ENCODE results near the gene ACSF2.
"Not testable (repeated sequence)": the region's sequence is repeated elsewhere in the genome, so short reads cannot be mapped to it uniquely, and the experiment has no call there.

ACSF2 gene

DNA sequence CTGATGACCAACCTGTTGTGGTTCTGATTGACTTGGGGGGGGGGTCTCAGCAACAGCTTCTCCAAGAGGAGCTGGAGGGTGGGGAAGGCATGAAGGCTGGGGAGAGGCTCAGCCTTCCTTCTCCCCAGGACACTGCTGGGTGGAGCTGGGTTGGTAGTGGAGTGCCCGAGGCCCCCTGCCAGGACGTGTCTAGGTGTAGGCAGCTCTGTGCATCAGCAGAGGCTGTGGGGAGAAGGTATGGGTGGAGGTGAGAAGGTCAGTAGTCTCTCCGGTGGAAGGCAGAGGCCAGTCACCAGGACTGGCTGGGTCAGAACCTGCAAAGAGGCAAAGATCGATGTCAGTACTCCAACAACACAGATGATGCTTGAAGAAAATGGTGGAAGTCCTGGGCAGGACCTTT, 38.7 kb downstream of the ACSF2 start:
- ATAC-seq (no peak), DNase-seq (no peak)

DNA sequence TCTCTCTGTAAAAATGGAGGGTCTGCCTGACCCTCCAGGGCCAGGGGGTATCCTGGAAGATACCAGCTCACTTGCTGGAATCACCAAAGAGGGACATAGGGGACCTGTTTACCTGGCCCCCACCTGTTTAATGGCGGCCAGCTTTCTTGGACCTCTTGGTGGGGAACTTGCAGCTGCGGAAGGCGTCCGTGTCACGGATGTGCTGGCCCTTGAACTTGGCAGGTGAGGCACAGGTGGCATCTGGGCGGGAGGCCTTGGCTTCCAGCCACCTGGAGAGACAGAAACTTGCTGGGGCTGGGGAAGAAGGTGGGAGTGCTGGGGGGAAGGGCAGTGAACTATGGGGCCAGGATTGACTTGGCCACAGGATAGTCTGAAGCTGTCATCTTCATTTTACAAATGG, 39.2 kb downstream of the ACSF2 start:
- no peak for DNase-seq
- ATAC-seq = no peak

DNA sequence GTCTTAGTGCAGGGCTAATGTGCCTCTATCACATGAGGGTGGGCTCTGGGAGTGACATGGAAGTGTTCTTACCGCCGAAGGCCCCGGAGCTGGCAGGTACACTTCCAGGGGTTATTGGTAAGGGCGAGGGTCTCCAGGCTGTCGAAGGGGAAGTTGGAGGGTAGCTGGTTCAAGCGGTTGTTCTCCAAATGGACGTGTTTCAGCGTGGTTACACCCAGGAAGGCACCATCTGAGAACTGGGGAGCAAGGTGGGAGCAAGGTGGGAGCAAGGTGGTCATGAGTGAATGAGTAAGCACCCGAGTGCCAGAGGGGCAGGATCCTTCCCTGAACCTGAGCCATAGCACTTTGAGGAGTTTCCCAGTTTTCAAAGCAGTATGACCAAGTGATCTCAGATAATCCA, 39.6 kb downstream of the ACSF2 start:
- DNase-seq = no peak
- no peak for ATAC-seq

DNA sequence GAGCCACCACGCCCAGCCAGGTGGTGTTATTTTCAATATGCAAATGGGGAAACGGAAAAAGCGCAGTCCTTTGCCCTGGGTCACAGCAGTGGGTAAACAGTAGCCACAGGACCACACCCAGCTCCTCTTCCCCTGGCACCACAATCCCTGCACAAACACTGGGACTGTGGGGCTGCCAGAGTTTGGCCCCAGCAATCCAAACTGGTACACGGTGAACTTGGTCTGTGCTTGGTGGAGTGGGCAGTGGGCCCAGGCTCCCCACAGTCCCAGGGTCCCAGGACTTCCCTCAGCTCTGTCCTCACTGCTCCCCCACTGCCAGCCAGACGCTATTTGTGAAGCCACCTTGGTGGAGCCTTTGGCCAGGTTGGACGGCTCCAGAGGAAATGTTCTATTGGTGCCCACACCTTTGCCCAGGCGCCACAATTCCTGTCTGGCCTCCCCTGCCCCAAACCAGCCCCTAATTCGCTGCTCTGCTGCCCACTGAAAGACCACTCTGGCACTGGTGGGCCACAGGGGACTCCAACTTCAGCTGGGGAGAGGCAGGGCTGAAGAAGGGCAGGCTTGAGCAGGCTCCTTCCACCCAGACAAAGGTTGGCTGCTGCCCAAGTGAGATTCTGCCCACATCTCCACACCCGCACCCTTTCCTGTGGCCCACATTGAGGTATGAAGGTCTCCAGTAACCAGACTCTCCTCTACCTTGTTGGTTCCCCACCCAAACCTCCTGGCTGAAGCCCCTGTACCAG, 40.5 kb downstream of the ACSF2 start:
- DNase-seq (no peak), ATAC-seq (no peak)

DNA sequence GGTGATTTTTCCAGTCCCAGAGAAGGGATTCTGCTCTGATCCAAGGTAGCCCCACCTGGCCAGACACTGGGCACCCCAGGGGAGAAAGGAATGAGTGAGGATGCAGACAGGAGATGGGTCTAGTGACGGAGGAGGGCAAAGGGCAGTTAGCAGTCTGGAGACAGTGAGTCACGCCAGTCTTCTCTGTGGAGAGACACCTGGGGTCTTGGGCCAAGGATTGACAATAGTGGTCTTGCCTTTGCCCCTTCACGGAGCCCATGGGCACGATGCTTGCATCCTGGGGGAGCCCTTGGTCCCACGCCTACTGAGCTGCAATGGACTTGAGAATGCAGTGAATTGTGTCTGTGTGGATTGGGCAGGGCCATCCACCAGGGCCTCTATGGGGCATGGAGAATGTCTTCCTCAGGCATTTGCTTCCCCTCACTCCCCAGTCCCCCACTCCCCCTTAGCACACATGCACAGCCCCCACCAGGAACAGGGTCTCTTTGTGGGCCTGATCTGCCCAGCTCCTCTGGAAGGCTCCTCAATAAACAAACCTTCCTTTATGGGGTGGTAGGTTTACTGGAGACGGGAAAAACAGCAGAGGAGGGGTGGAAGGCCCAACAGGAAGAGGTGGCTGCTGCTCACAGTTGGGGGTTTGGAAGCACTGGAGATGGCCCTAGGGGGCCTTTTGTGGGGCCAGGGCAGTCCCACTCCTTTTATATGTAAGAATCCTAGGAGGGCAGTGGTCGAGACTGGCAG, 41.3 kb downstream of the ACSF2 start:
- DNase-seq = no peak
- ATAC-seq = no peak

DNA sequence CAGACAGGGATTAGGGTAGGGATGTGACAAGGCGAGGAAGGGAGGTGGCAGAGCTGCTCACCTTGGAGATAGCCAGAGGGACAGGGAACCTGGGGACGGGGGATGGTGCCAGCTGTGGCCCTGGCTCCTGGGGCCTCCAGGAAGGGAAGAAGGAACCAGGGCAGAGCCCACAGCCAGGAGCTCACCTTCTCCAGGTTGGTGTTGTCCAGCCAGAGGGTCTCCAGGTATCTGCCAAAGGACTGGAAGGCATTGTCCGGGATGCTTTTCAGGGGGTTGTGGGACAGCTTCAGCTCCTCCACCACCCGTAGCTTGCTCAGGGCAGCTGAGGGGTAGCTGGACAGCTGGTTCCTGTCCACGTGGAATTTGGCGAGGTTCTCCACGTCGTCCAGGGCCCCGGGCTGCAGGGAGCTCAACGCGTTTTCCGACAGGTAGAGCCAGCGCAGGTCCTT, 41.9 kb downstream of the ACSF2 start:
- DNase-seq = no peak

DNA sequence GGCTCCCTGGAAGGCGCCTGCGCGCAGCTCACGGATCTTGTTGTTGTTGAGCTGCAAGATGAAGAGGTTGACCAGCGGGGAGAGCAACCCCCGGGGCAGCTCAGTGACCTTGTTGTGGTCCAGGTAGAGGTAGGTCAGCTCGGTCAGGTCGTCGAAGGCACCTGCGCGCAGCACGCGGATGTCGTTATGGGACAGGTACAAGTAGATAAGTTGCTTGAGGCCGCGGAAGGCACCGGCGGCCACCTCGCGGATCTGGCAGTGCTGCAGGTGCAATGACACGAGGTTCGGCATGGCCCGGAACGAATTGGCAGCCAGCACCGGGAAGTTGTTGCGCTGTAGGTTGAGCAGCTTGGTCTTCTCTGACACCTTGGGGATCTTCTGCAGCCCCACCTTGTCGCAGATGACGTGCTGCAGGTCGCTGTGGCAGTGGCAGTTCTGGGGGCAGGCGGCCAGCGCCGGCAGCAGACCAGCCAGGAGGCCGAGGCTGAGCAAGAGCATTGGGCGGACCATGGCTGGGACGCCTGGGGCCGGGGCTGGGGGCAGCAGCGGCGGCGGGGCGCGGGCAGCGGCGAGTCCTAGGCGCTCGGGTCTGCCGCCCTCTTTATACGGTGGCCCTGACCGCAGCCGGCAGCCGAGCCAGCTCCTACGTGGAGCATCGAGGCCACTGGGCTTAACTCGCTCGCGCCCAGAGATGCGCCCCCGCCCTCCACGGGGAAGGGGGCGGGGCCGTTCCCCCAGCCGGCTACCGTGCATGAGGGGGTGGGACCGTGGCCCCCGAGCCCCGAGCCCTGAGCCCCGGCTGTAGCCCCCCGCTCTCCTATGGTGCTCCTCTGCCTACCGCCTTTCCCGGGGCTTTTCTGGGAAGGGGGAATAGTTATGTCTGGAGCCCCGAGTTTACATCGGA, 42.5 kb downstream of the ACSF2 start, which contains the start of gene CHAD:
TSS of gene CHAD (minus strand) at position 577 of the 904 bp plus-strand sequence. CDS start at position 510, 67 bp downstream.
- ATAC-seq (no peak), DNase-seq (no peak)

More for the DNA sequence above, 41.9 kb downstream of the ACSF2 start:
- ATAC-seq = no peak

DNA sequence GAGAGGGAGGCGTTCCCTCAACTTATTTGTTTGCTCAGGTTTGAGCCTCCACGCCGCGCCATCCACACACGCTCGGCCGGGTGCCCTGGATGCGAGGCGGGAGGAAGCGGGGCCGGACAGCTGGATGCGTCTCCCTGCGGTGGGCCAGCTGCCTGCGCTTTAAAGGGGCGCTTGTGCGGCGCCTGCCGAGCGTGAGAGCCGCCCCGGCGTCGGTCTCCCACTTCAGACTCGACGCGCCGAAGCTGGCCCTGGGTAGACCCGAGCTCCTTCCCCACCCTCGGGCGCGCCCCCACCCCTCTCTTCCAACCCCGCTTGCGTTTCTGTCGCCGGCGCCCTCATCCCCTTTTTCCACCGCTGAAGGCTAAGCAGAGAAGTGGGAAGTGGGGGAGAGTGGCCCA, 43.2 kb downstream of the ACSF2 start:
- no peak for DNase-seq
- no peak for ATAC-seq

DNA sequence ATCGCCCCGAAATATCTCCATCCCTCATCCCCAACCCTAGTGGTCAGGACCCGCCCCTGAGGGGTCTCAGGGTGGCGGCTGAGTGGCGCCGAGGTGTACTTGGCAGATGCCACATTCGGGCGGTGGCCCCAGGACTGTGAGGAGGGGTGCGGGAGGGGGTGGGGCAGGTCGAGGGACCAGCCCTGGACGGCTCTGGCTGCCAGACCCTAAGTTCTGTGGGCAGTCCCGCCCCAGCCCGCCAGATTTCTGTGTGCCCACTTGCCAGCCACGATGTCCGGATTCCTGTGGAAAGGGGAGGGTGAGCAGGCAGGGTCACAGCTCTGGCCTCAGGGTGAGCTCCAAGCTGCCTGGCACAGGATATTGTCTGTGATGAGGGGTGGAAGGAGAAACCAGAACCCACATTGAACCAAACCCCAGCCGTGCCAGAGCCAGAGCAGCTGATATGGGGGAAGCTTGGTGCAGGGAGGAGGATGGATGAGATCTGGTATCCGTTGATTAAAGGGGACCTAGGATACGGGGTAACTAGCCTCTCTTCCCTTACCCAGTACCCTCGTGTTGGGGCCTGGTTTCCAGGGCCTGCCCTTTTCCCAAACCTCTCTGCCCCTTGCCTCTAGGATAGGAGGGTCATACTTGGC, 43.8 kb downstream of the ACSF2 start:
- ATAC-seq (no peak), DNase-seq (no peak)

DNA sequence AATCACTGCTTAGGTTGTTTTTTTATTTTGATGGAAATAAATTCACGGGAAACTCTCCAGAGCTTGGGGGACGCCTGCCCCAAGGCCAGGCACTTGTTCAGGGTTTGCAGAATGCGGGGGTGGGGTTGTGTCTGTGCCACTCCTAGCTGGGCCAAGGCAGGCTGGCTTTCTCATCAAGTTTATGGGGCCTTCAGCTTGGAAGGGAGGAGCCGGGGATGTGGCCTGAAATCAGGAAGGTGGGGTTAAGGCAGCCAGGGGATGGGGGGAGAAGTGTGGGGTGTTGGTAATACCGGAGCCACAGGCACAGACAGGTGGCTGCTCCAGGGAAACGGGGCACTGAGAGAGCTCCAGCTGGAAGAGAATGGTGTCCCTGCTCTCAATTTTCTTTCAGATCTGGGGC, 44.4 kb downstream of the ACSF2 start:
- ATAC-seq = no peak
- DNase-seq = no peak

DNA sequence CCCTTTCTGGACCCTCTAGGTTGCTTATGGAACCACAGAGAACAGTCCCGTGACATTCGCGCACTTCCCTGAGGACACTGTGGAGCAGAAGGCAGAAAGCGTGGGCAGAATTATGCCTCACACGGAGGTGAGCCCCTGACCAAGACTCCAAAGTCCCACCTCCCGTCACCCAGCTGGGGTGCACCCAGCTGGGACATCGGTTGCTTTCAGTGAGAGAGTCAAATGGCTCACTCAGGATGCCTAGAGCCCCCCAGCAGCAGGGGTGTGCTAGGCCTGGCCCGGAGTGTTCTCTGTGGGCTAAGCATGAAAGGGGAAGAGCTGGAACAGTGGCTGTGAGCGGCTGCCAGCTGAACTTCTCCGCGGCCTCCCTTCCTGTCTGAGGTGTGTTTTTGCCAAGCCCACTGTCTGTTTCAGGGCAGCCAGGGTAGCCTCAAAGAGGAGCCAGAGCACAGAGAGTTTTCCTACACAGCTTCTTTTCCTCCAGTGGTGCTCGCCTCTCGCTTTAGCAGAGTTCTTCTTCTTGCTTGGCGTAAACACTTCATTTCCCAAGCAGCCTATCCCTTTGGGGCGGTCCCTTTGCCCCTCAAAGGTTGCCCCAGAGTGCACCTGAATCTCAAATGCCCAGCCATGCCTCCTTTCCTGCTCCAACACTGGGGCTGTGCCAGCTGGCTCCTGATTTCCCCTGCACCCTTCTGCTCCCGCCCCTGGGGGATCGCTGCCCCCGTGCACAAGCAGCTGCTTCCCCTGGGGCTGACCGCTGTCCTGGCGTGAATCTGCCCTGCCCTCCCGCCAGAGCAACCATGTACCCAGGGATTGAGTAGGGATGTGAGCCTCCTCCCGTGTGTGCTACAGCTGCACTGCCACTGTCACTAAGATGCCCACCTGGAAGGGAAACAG, 45.2 kb downstream of the ACSF2 start:
- ATAC-seq (no peak), DNase-seq (no peak)

DNA sequence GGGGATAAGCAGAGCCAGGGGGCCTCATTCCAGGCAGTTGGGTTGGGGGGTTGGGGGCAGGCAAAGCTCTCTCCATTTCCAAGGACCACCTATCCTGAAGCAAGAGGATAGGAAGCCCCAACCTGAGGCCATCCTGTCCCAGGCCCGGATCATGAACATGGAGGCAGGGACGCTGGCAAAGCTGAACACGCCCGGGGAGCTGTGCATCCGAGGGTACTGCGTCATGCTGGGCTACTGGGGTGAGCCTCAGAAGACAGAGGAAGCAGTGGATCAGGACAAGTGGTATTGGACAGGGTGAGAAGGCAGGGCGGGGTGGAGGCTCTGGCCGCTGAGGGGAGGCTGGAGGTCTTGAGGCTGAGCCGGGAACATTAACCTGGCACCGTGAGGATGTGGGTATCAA, 46.3 kb downstream of the ACSF2 start:
- DNase-seq (no peak), ATAC-seq (no peak)

DNA sequence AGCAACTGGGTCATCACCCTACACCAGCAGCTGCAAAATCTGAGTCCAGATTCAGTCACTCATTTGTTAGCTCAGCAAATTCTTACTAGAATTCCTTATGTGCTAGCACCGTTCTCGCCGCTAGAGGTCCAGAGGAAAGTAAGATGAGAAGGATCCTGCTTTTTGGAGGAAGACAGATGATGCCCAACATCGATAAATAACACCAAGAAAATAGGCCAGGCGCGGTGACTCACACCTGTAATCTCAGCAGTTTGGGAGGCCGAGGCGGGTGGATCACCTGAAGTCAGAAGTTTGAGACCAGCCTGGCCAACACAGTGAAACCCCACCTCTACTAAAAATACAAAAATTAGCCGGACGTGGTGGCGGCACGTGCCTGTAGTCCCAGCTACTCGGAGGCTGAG, 46.7 kb downstream of the ACSF2 start:
- ATAC-seq, DNase-seq: not testable (repeated sequence)

DNA sequence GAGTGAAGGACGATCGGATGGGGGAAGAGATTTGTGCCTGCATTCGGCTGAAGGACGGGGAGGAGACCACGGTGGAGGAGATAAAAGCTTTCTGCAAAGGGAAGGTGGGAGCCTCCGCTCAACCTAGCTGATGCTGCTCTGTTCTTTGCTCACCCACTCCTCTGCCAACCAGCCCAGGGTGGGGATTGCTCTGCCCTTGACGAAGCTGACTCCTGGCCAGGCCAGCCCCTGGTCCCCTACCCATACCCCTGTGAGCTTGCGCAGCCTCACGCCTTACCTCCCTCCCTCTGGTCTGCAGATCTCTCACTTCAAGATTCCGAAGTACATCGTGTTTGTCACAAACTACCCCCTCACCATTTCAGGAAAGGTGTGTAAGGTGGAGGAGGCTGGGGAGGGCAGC, 47.9 kb downstream of the ACSF2 start:
- DNase-seq = no peak
- ATAC-seq = no peak

DNA sequence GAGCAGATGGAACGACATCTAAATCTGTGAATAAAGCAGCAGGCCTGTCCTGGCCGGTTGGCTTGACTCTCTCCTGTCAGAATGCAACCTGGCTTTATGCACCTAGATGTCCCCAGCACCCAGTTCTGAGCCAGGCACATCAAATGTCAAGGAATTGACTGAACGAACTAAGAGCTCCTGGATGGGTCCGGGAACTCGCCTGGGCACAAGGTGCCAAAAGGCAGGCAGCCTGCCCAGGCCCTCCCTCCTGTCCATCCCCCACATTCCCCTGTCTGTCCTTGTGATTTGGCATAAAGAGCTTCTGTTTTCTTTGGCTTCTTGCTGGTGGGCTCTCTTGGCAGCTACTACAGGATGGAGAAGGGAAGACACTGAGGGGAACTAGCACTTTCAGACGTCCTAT, 48.5 kb downstream of the ACSF2 start:
- DNase-seq = no peak
- ATAC-seq = no peak

DNA sequence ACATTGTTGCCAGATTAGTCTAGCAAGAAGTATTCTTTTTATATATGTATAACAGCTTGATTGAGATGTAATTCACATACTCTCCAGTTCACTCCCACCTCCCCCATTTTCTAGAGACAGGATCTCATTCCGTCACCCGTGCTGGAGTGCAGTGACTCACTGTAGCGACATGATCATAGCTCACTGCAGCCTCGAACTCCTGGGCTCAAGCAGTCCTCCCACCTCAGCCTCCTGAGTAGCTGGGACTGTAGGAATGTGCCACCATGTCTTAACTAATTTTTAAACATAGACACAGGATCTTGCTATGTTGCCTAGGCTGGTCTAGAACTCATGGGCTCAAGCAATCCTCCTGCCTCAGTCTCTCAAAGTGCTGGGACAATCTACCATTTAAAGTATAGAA, 49.3 kb downstream of the ACSF2 start:
- DNase-seq (no peak), ATAC-seq (no peak)

DNA sequence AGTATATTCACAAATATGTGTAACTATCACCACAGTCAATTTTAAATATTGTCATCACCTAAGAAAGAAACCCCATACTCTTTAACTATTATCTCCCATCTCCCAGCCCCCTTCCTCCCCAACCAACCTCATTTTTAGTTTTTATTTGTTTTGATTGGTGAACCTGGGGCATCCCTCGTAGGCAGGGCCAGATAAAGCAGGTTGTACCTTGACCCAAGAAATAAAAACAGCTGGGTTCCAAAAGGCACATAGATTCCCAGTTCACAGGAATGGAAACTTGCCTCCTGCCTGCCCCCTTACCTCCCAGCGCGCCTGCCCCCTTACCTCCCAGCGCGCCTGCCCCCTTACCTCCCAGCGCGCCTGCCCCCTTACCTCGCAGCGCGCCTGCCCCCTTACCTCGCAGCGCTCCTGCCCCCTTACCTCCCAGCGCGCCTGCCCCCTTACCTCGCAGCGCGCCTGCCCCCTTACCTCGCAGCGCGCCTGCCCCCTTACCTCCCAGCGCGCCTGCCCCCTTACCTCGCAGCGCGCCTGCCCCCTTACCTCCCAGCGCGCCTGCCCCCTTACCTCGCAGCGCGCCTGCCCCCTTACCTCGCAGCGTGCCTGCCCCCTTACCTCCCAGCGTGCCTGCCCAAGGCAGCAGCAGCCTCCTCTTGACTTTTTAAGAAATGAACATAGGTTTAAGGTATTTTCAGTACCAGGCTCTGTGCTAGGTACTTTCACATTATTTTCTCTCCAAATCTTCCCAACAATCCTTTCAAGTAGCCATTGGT, 49.9 kb downstream of the ACSF2 start:
- ATAC-seq, DNase-seq: not testable (repeated sequence)

DNA sequence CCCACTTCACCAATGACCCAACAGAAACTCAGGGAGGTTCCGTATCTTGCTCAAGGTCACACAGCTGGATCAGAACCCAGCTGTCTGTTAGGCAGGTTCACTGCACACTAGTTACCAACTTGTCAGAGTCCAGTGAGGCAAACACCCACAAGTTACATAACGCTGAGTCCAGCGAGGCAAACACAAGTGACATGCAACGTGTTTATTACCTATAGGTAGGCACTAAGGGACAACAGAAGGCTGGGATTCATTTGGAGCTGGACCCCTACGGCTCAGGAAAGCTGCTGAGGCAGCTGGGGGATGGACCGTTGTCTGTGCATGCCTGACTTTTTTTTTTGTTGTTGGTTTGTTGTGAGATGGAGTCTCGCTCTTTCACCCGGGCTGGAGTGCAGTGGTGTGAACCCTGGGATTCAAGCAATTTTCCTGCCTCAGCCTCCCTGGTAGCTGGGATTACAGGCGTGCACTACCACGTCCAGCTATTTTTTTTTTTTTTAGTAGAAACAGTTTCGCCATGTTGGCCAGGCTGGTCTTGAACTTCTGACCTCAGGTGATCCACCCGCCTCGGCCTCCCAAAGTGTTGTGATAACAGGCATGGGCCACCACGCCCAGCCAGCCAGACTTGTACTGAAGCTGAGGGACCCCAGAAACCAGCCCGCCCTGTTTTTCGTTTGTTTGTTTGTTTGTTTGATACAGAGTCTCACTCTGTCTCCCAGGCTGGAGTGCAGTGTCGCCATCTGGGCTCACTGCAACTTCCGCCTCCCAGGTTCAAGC, 50.7 kb downstream of the ACSF2 start:
- no peak for ATAC-seq
- DNase-seq = no peak

DNA sequence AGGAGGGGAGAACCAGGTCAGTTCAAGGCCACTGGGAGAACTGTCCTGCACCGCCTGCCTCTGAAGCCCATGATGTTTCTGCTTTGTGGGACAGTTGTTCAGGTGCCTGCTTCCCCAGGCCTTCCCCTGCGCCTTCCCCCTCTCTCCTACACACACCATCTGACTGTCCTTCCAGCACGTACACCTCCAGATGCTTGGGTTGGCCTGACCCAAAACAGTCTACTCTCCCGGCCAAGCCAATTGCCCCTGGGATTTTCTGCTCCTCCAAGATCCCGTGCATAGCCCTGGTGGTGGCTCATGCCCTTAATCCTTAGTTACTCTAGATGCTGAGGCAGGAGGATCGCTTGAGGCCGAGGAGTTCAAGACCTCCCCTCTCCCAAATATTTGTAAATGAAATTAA, 52.0 kb downstream of the ACSF2 start:
- DNase-seq (no peak), ATAC-seq (no peak)
